Posterior cingulate gyrus (tissue), 11 donors: ENCODE data around the gene ZNF302.
"Not testable (repeated sequence)": the region's sequence is repeated elsewhere in the genome, so short reads cannot be mapped to it uniquely, and the experiment has no call there.

ENCODE experiments used
- DNase-seq, 10 donors: peaks; one replicate each; pipeline versions ENCODE4 v3.0.0 to v3.0.0-alpha.2; 2020 to 2021; ENCODE audit warnings: mixed read lengths in 3 of 10
- intact Hi-C: fragments of 100-400 bp; cut with DNase I; formaldehyde crosslinking; loops from one replicate; pipeline ENCODE4 v1.15.1; 2023

Gene ZNF302

GRCh38 chr19:34677386-34678084 lies at the start of gene ZNF302:
ZNF302 (plus strand) TSS chr19:34677678; CDS start chr19:34678805, 1,127 bp downstream.
- intact Hi-C loops = loop anchor here (1.0 to 2.0 kb wide), 2 partner anchors 57 to 95 kb away; partner anchors contain the start of genes ZNF181 and ZNF599

GRCh38 chr19:34633802-34634201 lies 43.7 kb upstream of the ZNF302 start:
- intact Hi-C loops = no loop called here
- no peak for DNase-seq

More at GRCh38 chr19:34677386-34678084, at the start of gene ZNF302:
- DNase-seq = peak; percentile 93 to 99 (median 94)

- intact Hi-C loops = loop anchor here (1.0 kb wide), 1 partner anchor 73 kb away; no protein-coding TSS in a partner anchor
- peak in 5 of 10 donors; percentile 17 to 80 (median 54) for DNase-seq
These were observed 37.9 kb upstream of the ZNF302 start for GRCh38 chr19:34639491-34640085.

- intact Hi-C loops = no loop called here
These were observed 35.2 kb upstream of the ZNF302 start for GRCh38 chr19:34642241-34642640.

GRCh38 chr19:34644991-34645461 lies 32.5 kb upstream of the ZNF302 start:
- intact Hi-C loops = no loop called here
- DNase-seq = peak in 2 of 10 donors; percentile 32 to 77

More at GRCh38 chr19:34642241-34642640, 35.2 kb upstream of the ZNF302 start:
- DNase-seq = peak in 1 of 10 donors; percentile 68

- peak in 1 of 10 donors; percentile 42 for DNase-seq
- intact Hi-C loops = no loop called here
These were observed 31.9 kb upstream of the ZNF302 start for GRCh38 chr19:34645551-34645950.

- DNase-seq = peak in 1 of 10 donors; percentile 47
- intact Hi-C loops = no loop called here
These were observed 27.5 kb upstream of the ZNF302 start for GRCh38 chr19:34649886-34650543.

- no peak for DNase-seq
- intact Hi-C loops = no loop called here
These were observed 25.7 kb upstream of the ZNF302 start for GRCh38 chr19:34651747-34652146.

- intact Hi-C loops = no loop called here
- DNase-seq = no peak
These were observed 22.7 kb upstream of the ZNF302 start for GRCh38 chr19:34654796-34655195.

- intact Hi-C loops = no loop called here
- DNase-seq = no peak
These were observed 21.8 kb upstream of the ZNF302 start for GRCh38 chr19:34655651-34656050.

GRCh38 chr19:34661357-34661756 lies 16.1 kb upstream of the ZNF302 start:
- intact Hi-C loops = no loop called here
- DNase-seq = no peak

- intact Hi-C loops = no loop called here
- no peak for DNase-seq
These were observed 14.6 kb upstream of the ZNF302 start for GRCh38 chr19:34662919-34663318.

GRCh38 chr19:34664168-34664567 lies 13.3 kb upstream of the ZNF302 start:
- DNase-seq = no peak
- intact Hi-C loops = no loop called here

- no peak for DNase-seq
- intact Hi-C loops = no loop called here
These were observed 12.6 kb upstream of the ZNF302 start for GRCh38 chr19:34664870-34665269.

GRCh38 chr19:34665275-34665674 lies 12.2 kb upstream of the ZNF302 start:
- intact Hi-C loops, DNase-seq: not testable (repeated sequence)

GRCh38 chr19:34666200-34666957 lies 11.1 kb upstream of the ZNF302 start:
- intact Hi-C loops = no loop called here
- no peak for DNase-seq

GRCh38 chr19:34666958-34667265 lies 10.6 kb upstream of the ZNF302 start:
- no peak for DNase-seq

GRCh38 chr19:34667349-34668076 lies 10.0 kb upstream of the ZNF302 start:
- no peak for DNase-seq
- intact Hi-C loops = no loop called here

More at GRCh38 chr19:34666958-34667265, 10.6 kb upstream of the ZNF302 start:
- intact Hi-C loops = no loop called here

GRCh38 chr19:34668077-34668689 lies 9.3 kb upstream of the ZNF302 start:
- DNase-seq = peak in 1 of 10 donors; percentile 80
- intact Hi-C loops = not testable (repeated sequence)
